NCI-H128 (cell line): Measurements from ENCODE around the gene TNC.

Source experiments
- DNase-seq: peaks from one replicate; lab custom pipeline; 2025; ENCODE audit not compliant: unreplicated experiment; lab: John Stamatoyannopoulos, UW

TNC gene

GRCh38 chr9:115015018-115015635 lies 102.8 kb downstream of the TNC start:
- DNase-seq, result no peak

- DNase-seq, result no peak
These were observed 103.5 kb downstream of the TNC start for GRCh38 chr9:115014438-115014837.

GRCh38 chr9:115013998-115014397 lies 104.0 kb downstream of the TNC start:
- DNase-seq, result peak; percentile 81

- no peak for DNase-seq
These were observed 105.5 kb downstream of the TNC start for GRCh38 chr9:115012486-115012885.

GRCh38 chr9:115010874-115011273 lies 107.1 kb downstream of the TNC start:
- DNase-seq, result no peak

GRCh38 chr9:115008536-115009270 lies 109.3 kb downstream of the TNC start:
- DNase-seq, result no peak

- DNase-seq, result no peak
These were observed 111.3 kb downstream of the TNC start for GRCh38 chr9:115006660-115007059.

- no peak for DNase-seq
These were observed 112.6 kb downstream of the TNC start for GRCh38 chr9:115005322-115005721.

GRCh38 chr9:115004545-115004944 lies 113.4 kb downstream of the TNC start:
- no peak for DNase-seq

GRCh38 chr9:115002371-115003120 lies 115.4 kb downstream of the TNC start:
- DNase-seq, result no peak

GRCh38 chr9:115000217-115000639 lies 117.7 kb downstream of the TNC start:
- no peak for DNase-seq

- DNase-seq, result no peak
These were observed 119.6 kb downstream of the TNC start for GRCh38 chr9:114998326-114998725.

GRCh38 chr9:114995681-114996221 lies 122.2 kb downstream of the TNC start:
- peak; percentile 40 for DNase-seq

GRCh38 chr9:114994768-114995167 lies 123.2 kb downstream of the TNC start:
- no peak for DNase-seq

- DNase-seq, result no peak
These were observed 126.1 kb downstream of the TNC start for GRCh38 chr9:114991861-114992260.

- DNase-seq, result no peak
These were observed 127.1 kb downstream of the TNC start for GRCh38 chr9:114990901-114991300.

- DNase-seq, result no peak
These were observed 128.2 kb downstream of the TNC start for GRCh38 chr9:114989600-114990410.

- no peak for DNase-seq
These were observed 128.9 kb downstream of the TNC start for GRCh38 chr9:114988962-114989599.

- no peak for DNase-seq
These were observed 130.8 kb downstream of the TNC start for GRCh38 chr9:114987116-114987515.

GRCh38 chr9:114985959-114986501 lies 131.9 kb downstream of the TNC start:
- no peak for DNase-seq
